Endodermal cell (in vitro differentiated cells): ENCODE results near the gene AUTS2. TPM values are rescaled to one million over a fixed set of nuclear protein-coding genes. Genes with fewer than 3 reads are reported as not detected.

Experiments used
- DNase-seq: peaks from one replicate; pipeline ENCODE4 v3.0.0-alpha.2; 2017
- H3K27ac ChIP-seq: 2 replicates; pipeline ENCODE4 v1.5.1; 2013; ENCODE audit warnings: mild to moderate bottlenecking, low read depth, low read length, moderate library complexity
- H3K27me3 ChIP-seq: 2 replicates; pipeline ENCODE4 v1.6.1; 2013; ENCODE audit warnings: mild to moderate bottlenecking, low read length, moderate library complexity; ENCODE audit not compliant: insufficient read depth, control insufficient read depth, poor library complexity, severe bottlenecking
- H3K36me3 ChIP-seq: 2 replicates; pipeline ENCODE4 v1.7.0; 2013; ENCODE audit warnings: mild to moderate bottlenecking, low read length, moderate library complexity; ENCODE audit not compliant: control insufficient read depth, insufficient read depth
- H3K4me1 ChIP-seq: one replicate; pipeline ENCODE4 v1.7.0; 2013; ENCODE audit warnings: low read length; ENCODE audit not compliant: control insufficient read depth, insufficient read depth
- H3K4me3 ChIP-seq: 2 replicates; pipeline ENCODE4 v1.5.1; 2013; ENCODE audit warnings: mild to moderate bottlenecking, low read length, moderate library complexity
- H3K9ac ChIP-seq: 2 replicates; pipeline ENCODE4 v1.6.1; 2013; ENCODE audit warnings: mild to moderate bottlenecking, low read length, moderate library complexity; ENCODE audit not compliant: poor library complexity, severe bottlenecking; ENCODE audit errors: extremely low read depth
- H3K9me3 ChIP-seq: 2 replicates; pipeline ENCODE4 v1.6.1; 2013; ENCODE audit warnings: mild to moderate bottlenecking, low read length, moderate library complexity; ENCODE audit not compliant: control insufficient read depth
- H3K27ac Mint-ChIP-seq: 2 replicates; pipeline ENCODE4 v1.8.0; 2020; ENCODE audit warnings: mixed read lengths
- H3K27me3 Mint-ChIP-seq: 2 replicates; pipeline ENCODE4 v1.8.0; 2021; ENCODE audit warnings: mild to moderate bottlenecking, mixed read lengths; ENCODE audit not compliant: insufficient read depth
- H3K36me3 Mint-ChIP-seq: 2 replicates; pipeline ENCODE4 v1.8.0; 2020; ENCODE audit warnings: low read depth, mixed read lengths
- H3K4me1 Mint-ChIP-seq: 2 replicates; pipeline ENCODE4 v1.8.0; 2020; ENCODE audit warnings: mixed read lengths
- H3K4me3 Mint-ChIP-seq: 2 replicates; pipeline ENCODE4 v1.8.0; 2020; ENCODE audit warnings: mild to moderate bottlenecking, moderate library complexity, mixed read lengths
- H3K9me3 Mint-ChIP-seq: 2 replicates; pipeline ENCODE4 v1.8.0; 2020; ENCODE audit warnings: mild to moderate bottlenecking, mixed read lengths
- CTCF ChIP-seq: fragments of 200-600 bp; sonication (generic); conservative IDR thresholded peaks from 2 replicates; pipeline ENCODE4 v1.5.0; 2021; ENCODE audit warnings: antibody characterized with exemption, mild to moderate bottlenecking
- WGBS, 2 experiments: methylation state at CpG; one replicate each; pipeline versions ENCODE4 v1.1.5 to v1.1.7; 2013; ENCODE audit warnings: missing lambda C conversion rate in 2 of 2, mixed read lengths in 1 of 2; ENCODE audit not compliant: insufficient coverage in 1 of 2, insufficient read length in 1 of 2; 5-methylcytosine and 5-hydroxymethylcytosine counted together
- total RNA-seq, 2 donors: library from RNA; stranded (reverse); fragmentation: NEBNext Ultra II Directional in 1 of 2; extraction: Animal tissue kit (Norgen Biotek cat#: 25700) in 1 of 2; gene quantifications; 2 replicates in 1 of 2; 3 replicates in 1 of 2; pipeline ENCODE4 v1.2.1, GENCODE V29; 2021

Gene AUTS2
- total RNA-seq, 2 donors from 2014 or later: 76.8 to 106 TPM

- peaks cover 55% of the 10 kb centered on the region for H3K27me3 Mint-ChIP-seq
- peaks cover 26% of the 10 kb centered on the region for H3K27me3 ChIP-seq
- no peak overlapping the region for H3K4me3 ChIP-seq
- H3K36me3 ChIP-seq: peaks cover 22% of the 10 kb centered on the region
- H3K4me1 Mint-ChIP-seq: peaks cover 4% of the 10 kb centered on the region
- no peak overlapping the region for H3K27ac ChIP-seq
- H3K4me1 ChIP-seq: no peaks in the 10 kb centered on the region
- 50 to 69% methylated on average over 2 to 4 of the region's 4 CpGs for WGBS, 2 experiments
- H3K9ac ChIP-seq: no peak overlapping the region
- peaks cover 22% of the 10 kb centered on the region for H3K9me3 Mint-ChIP-seq
- no peak for DNase-seq
- no peak overlapping the region for H3K27ac Mint-ChIP-seq
- H3K36me3 Mint-ChIP-seq: peaks cover 33% of the 10 kb centered on the region
- H3K9me3 ChIP-seq: peaks cover 23% of the 10 kb centered on the region
- no peak overlapping the region for H3K4me3 Mint-ChIP-seq
- TF ChIP-seq CTCF: no peak
Measured at GRCh38 chr7:70602117-70602516, 1003.8 kb downstream of the AUTS2 start.

GRCh38 chr7:70607281-70607680 lies 1009.0 kb downstream of the AUTS2 start:
- peaks cover 12% of the 10 kb centered on the region for H3K9me3 ChIP-seq
- TF ChIP-seq CTCF: no peak
- no peak overlapping the region for H3K27ac ChIP-seq
- peaks cover 24% of the 10 kb centered on the region for H3K36me3 Mint-ChIP-seq
- no peak overlapping the region for H3K27ac Mint-ChIP-seq
- H3K27me3 ChIP-seq: no peaks in the 10 kb centered on the region
- H3K36me3 ChIP-seq: peaks cover 13% of the 10 kb centered on the region
- no peak overlapping the region for H3K4me3 Mint-ChIP-seq
- no peak overlapping the region for H3K4me3 ChIP-seq
- DNase-seq: no peak
- WGBS, 2 experiments: 88 to 95% methylated on average over 4 to 7 of the region's 7 CpGs
- H3K27me3 Mint-ChIP-seq: peaks cover 23% of the 10 kb centered on the region
- H3K9me3 Mint-ChIP-seq: peaks cover 10% of the 10 kb centered on the region
- H3K4me1 ChIP-seq: no peaks in the 10 kb centered on the region
- peaks cover 4% of the 10 kb centered on the region for H3K4me1 Mint-ChIP-seq
- H3K9ac ChIP-seq: no peak overlapping the region

GRCh38 chr7:70607759-70608158 lies 1009.5 kb downstream of the AUTS2 start:
- H3K4me1 Mint-ChIP-seq: peaks cover 5% of the 10 kb centered on the region
- H3K4me1 ChIP-seq: no peaks in the 10 kb centered on the region
- peaks cover 24% of the 10 kb centered on the region for H3K36me3 Mint-ChIP-seq
- peaks cover 10% of the 10 kb centered on the region for H3K9me3 Mint-ChIP-seq
- H3K9ac ChIP-seq: no peak overlapping the region
- H3K27ac ChIP-seq: no peak overlapping the region
- WGBS, 2 experiments: 86% methylated on average over 1 of the region's 1 CpG; no CpG with 5 or more reads in 1 of the 2 experiments
- no peak overlapping the region for H3K4me3 ChIP-seq
- H3K4me3 Mint-ChIP-seq: no peak overlapping the region
- no peak for TF ChIP-seq CTCF
- peaks cover 13% of the 10 kb centered on the region for H3K36me3 ChIP-seq
- no peak overlapping the region for H3K27ac Mint-ChIP-seq
- no peak for DNase-seq
- peaks cover 12% of the 10 kb centered on the region for H3K9me3 ChIP-seq
- peaks cover 18% of the 10 kb centered on the region for H3K27me3 Mint-ChIP-seq
- H3K27me3 ChIP-seq: no peaks in the 10 kb centered on the region
